SW480 (cell line): Measurements from ENCODE around the gene AZU1.

Experiments used
- DNase-seq: peaks from one replicate; pipeline ENCODE4 v3.0.0-alpha.2; 2016; ENCODE audit warnings: low spot score

Gene AZU1

GRCh38 chr19:827710-828321, at the start of gene AZU1:
TSS of gene AZU1 (plus strand) at chr19:827837. CDS start at chr19:827847, 10 bp downstream.
- DNase-seq, result no peak

GRCh38 chr19:778910-779653, 48.6 kb upstream of the AZU1 start:
- no peak for DNase-seq

- no peak for DNase-seq
These were observed 46.7 kb upstream of the AZU1 start for GRCh38 chr19:780935-781334.

- no peak for DNase-seq
These were observed 45.8 kb upstream of the AZU1 start for GRCh38 chr19:781800-782184.

GRCh38 chr19:782185-782877, 45.3 kb upstream of the AZU1 start:
- peak; percentile 73 for DNase-seq

- DNase-seq, result no peak
These were observed 44.6 kb upstream of the AZU1 start for GRCh38 chr19:782878-783668.

GRCh38 chr19:784541-784940, 43.1 kb upstream of the AZU1 start:
- peak; percentile 39 for DNase-seq

- no peak for DNase-seq
These were observed 40.1 kb upstream of the AZU1 start for GRCh38 chr19:787536-787935.

GRCh38 chr19:788686-788982, 39.0 kb upstream of the AZU1 start:
- DNase-seq, result no peak

- peak; percentile 62 for DNase-seq
These were observed 38.5 kb upstream of the AZU1 start for GRCh38 chr19:788983-789700.

GRCh38 chr19:789701-790060, 38.0 kb upstream of the AZU1 start:
- DNase-seq, result no peak

- DNase-seq, result no peak
These were observed 36.5 kb upstream of the AZU1 start for GRCh38 chr19:791007-791566.

GRCh38 chr19:791567-792305, 35.9 kb upstream of the AZU1 start:
- no peak for DNase-seq

- no peak for DNase-seq
These were observed 35.2 kb upstream of the AZU1 start for GRCh38 chr19:792306-792885.

- no peak for DNase-seq
These were observed 33.8 kb upstream of the AZU1 start for GRCh38 chr19:793806-794205.

- no peak for DNase-seq
These were observed 32.5 kb upstream of the AZU1 start for GRCh38 chr19:795073-795611.

GRCh38 chr19:795691-796581, 31.7 kb upstream of the AZU1 start:
- no peak for DNase-seq

- peak; percentile 98 for DNase-seq
These were observed 30.7 kb upstream of the AZU1 start, which contains the start of gene PTBP1 for GRCh38 chr19:796692-797527. TSS of gene PTBP1 (plus strand) at chr19:797452. CDS start at chr19:797498, 46 bp downstream.
